ENCODE results near the gene OSBPL3.

The OSBPL3 gene

GRCh38 chr7:24881623-24882022 lies 98.4 kb downstream of the OSBPL3 start:
- Histone ChIP-seq H3K9ac (ENCODE audit: low read length) (no peak overlapping the region), H3K4me3 (ENCODE audit: low read length) (no peak overlapping the region), H3K4me2 (ENCODE audit: low read depth, low read length) (no peak overlapping the region)

GRCh38 chr7:24880886-24881285 lies 99.1 kb downstream of the OSBPL3 start:
- Histone ChIP-seq H3K4me3 (ENCODE audit: low read length) (no peak overlapping the region), H3K9me3 (replicated peaks; ENCODE audit: insufficient read depth, low read length) (no peaks in the 10 kb centered on the region), H4K20me1 (ENCODE audit: insufficient read depth, low read length) (no peaks in the 10 kb centered on the region), H3K4me1 (ENCODE audit: low read length) (peaks cover 29% of the 10 kb centered on the region), H3K9me2 (replicated peaks; ENCODE audit: insufficient read depth, low read length) (no peaks in the 10 kb centered on the region), H3K79me2 (ENCODE audit: low read length) (peaks cover 6% of the 10 kb centered on the region; the same call in 1 of the 2 replicates), H2AFZ (ENCODE audit: low read length) (no peak overlapping the region), H3F3A (ENCODE audit: insufficient read depth, low read length) (peaks cover 16% of the 10 kb centered on the region), H3K27ac (ENCODE audit: low read length) (no peak overlapping the region), H3K4me2 (ENCODE audit: low read depth, low read length) (no peak overlapping the region), H3K27me3 (replicated peaks; ENCODE audit: insufficient read depth, low read length) (no peaks in the 10 kb centered on the region), H3K36me3 (replicated peaks; ENCODE audit: insufficient read depth, low read length) (no peaks in the 10 kb centered on the region), H3K9ac (ENCODE audit: low read length) (no peak overlapping the region)
- no peak for DNase-seq
- TF ChIP-seq CTCF (IDR thresholded peaks at IDR 0.05; ENCODE audit: low read length), result no peak
- no peak for TF ChIP-seq EZH2phosphoT487 (IDR thresholded peaks at IDR 0.05; ENCODE audit: low read length)
- TF ChIP-seq EZH2 (optimal IDR thresholded peaks at IDR 0.05; ENCODE audit: low read depth, low read length), result no peak

More at GRCh38 chr7:24881623-24882022, 98.4 kb downstream of the OSBPL3 start:
- no peaks in the 10 kb centered on the region for H3K9me2 ChIP-seq (replicated peaks; ENCODE audit: insufficient read depth, low read length)
- H3K27me3 ChIP-seq (replicated peaks; ENCODE audit: insufficient read depth, low read length), result no peaks in the 10 kb centered on the region
- H3K36me3 ChIP-seq (replicated peaks; ENCODE audit: insufficient read depth, low read length), result no peaks in the 10 kb centered on the region
- H3K79me2 ChIP-seq (ENCODE audit: low read length), result peaks cover 6% of the 10 kb centered on the region; the same call in 1 of the 2 replicates
- H3K4me1 ChIP-seq (ENCODE audit: low read length), result peaks cover 26% of the 10 kb centered on the region
- H3K9me3 ChIP-seq (replicated peaks; ENCODE audit: insufficient read depth, low read length), result no peaks in the 10 kb centered on the region
- H3K27ac ChIP-seq (ENCODE audit: low read length), result no peak overlapping the region
- DNase-seq, result no peak
- H3F3A ChIP-seq (ENCODE audit: insufficient read depth, low read length), result peaks cover 16% of the 10 kb centered on the region
- no peak for TF ChIP-seq EZH2phosphoT487 (IDR thresholded peaks at IDR 0.05; ENCODE audit: low read length)
- no peak for TF ChIP-seq CTCF (IDR thresholded peaks at IDR 0.05; ENCODE audit: low read length)
- no peak for TF ChIP-seq EZH2 (optimal IDR thresholded peaks at IDR 0.05; ENCODE audit: low read depth, low read length)
- H2AFZ ChIP-seq (ENCODE audit: low read length), result no peak overlapping the region
- H4K20me1 ChIP-seq (ENCODE audit: insufficient read depth, low read length), result no peaks in the 10 kb centered on the region

- Histone ChIP-seq H3K36me3 (replicated peaks; ENCODE audit: insufficient read depth, low read length) (no peaks in the 10 kb centered on the region), H4K20me1 (ENCODE audit: insufficient read depth, low read length) (no peaks in the 10 kb centered on the region), H3K79me2 (ENCODE audit: low read length) (peaks cover 6% of the 10 kb centered on the region; the same call in 1 of the 2 replicates), H3K27ac (ENCODE audit: low read length) (no peak overlapping the region), H2AFZ (ENCODE audit: low read length) (no peak overlapping the region), H3K9ac (ENCODE audit: low read length) (no peak overlapping the region), H3K9me3 (replicated peaks; ENCODE audit: insufficient read depth, low read length) (no peaks in the 10 kb centered on the region), H3K4me3 (ENCODE audit: low read length) (no peak overlapping the region), H3K4me2 (ENCODE audit: low read depth, low read length) (no peak overlapping the region), H3F3A (ENCODE audit: insufficient read depth, low read length) (peaks cover 16% of the 10 kb centered on the region), H3K9me2 (replicated peaks; ENCODE audit: insufficient read depth, low read length) (no peaks in the 10 kb centered on the region), H3K4me1 (ENCODE audit: low read length) (peaks cover 29% of the 10 kb centered on the region), H3K27me3 (replicated peaks; ENCODE audit: insufficient read depth, low read length) (no peaks in the 10 kb centered on the region)
- no peak for TF ChIP-seq EZH2phosphoT487 (IDR thresholded peaks at IDR 0.05; ENCODE audit: low read length)
- no peak for TF ChIP-seq CTCF (IDR thresholded peaks at IDR 0.05; ENCODE audit: low read length)
- TF ChIP-seq EZH2 (optimal IDR thresholded peaks at IDR 0.05; ENCODE audit: low read depth, low read length), result no peak
- DNase-seq, result no peak
Observed at GRCh38 chr7:24879291-24879690, 100.7 kb downstream of the OSBPL3 start.

Measured in MM.1S (cell line).